Small intestine (tissue), 7 donors: ENCODE results near the gene BTNL9. TPM values are rescaled to one million over a fixed set of nuclear protein-coding genes. Genes with fewer than 3 reads are reported as not detected.

Source experiments
- DNase-seq, 2 donors: peaks; one replicate each; pipeline versions ENCODE4 v3.0.0 to v3.0.0-alpha.2; 2013
- FAIRE-seq: peaks from 2 replicates; lab custom pipeline; 2012; peaks lifted over from hg19 to GRCh38; lab: Jason Lieb, UNC
- H3K27ac ChIP-seq, 3 donors: one replicate each; pipeline ENCODE4 v1.5.1; 2013; ENCODE audit warnings: low read length in 2 of 3, mild to moderate bottlenecking in 2 of 3, control low read depth in 1 of 3, inconsistent platforms in 1 of 3, low read depth in 1 of 3, moderate library complexity in 1 of 3
- H3K27me3 ChIP-seq, 3 donors: one replicate each; pipeline ENCODE4 v1.6.1; 2013; ENCODE audit warnings: low read length in 3 of 3, inconsistent platforms in 1 of 3; ENCODE audit not compliant: control insufficient read depth in 3 of 3, insufficient read depth in 3 of 3
- H3K36me3 ChIP-seq, 3 donors: one replicate each; pipeline ENCODE4 v1.6.1; 2013; ENCODE audit warnings: low read length in 3 of 3, inconsistent platforms in 1 of 3, low read depth in 1 of 3, mild to moderate bottlenecking in 1 of 3, moderate library complexity in 1 of 3; ENCODE audit not compliant: control insufficient read depth in 3 of 3, insufficient read depth in 2 of 3
- H3K4me1 ChIP-seq, 3 donors: one replicate each; pipeline ENCODE4 v1.6.1; 2013; ENCODE audit warnings: low read length in 2 of 3, inconsistent platforms in 1 of 3, low read depth in 1 of 3, mild to moderate bottlenecking in 1 of 3, moderate library complexity in 1 of 3; ENCODE audit not compliant: control insufficient read depth in 3 of 3, insufficient read depth in 2 of 3
- H3K4me3 ChIP-seq, 3 donors: one replicate each; pipeline ENCODE4 v1.5.1; 2013; ENCODE audit warnings: low read length in 3 of 3, control low read depth in 1 of 3, inconsistent platforms in 1 of 3, low read depth in 1 of 3, mild to moderate bottlenecking in 1 of 3, moderate library complexity in 1 of 3
- H3K9me3 ChIP-seq, 2 donors: one replicate each; pipeline ENCODE4 v1.6.1; 2013; ENCODE audit warnings: low read depth in 1 of 2, low read length in 1 of 2; ENCODE audit not compliant: control insufficient read depth in 2 of 2, insufficient read depth in 1 of 2
- WGBS, 3 donors: extraction: QIAGEN DNeasy Blood & Tissue Kit; methylation state at CpG; one replicate each; pipeline ENCODE4 v1.1.7; 2013; 5-methylcytosine and 5-hydroxymethylcytosine counted together
- polyA plus RNA-seq, 4 donors: library from polyadenylated mRNA; stranded (reverse) in 3 of 4; unstranded in 1 of 4; fragments of 200-250 nt in 3 of 4; fragments of 120-200 nt in 1 of 4; gene quantifications; one replicate each; pipeline versions ENCODE4 v1.2.1 to v1.2.3, GENCODE V29; 2013
- donor health status: healthy with polysubstance abuse.
- donor health status: control.
- donor health status: control.
- donor health status: Bipolar disorder and iron deficiency.
- donor health status: healthy.

The BTNL9 gene
- polyA plus RNA-seq, 4 donors, result 0.27 to 6.5 (median 2.7) TPM

DNA sequence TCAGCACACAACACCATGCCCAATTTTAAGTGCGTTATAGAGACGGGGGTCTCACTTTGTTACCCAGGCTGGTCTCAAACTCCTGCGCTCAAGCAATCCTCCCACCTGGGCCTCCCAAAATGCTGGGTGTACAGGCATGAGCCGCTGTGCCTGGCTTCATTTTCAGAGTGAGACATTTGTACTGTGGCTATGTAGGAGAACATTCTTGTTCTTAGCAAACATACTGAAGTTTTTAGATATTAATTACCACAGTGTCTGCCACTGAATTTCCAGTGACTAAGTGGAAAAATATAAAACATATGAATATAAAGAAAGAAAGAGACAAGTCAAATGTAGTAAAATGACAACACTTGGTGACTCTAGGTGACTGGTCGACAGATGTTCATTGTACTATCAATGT lies 20.9 kb downstream of the BTNL9 start:
- Histone ChIP-seq H3K27ac (no peak overlapping the region), H3K9me3 (no peaks in the 10 kb centered on the region), H3K36me3 (no peaks in the 10 kb centered on the region), H3K4me1 (no peaks in the 10 kb centered on the region), H3K4me3 (no peak overlapping the region), H3K27me3 (peaks cover 5 to 55% (median 40%) of the 10 kb centered on the region in 3 donors)
- no peak for FAIRE-seq
- WGBS, 3 donors, result 82 to 91% (median 86%) methylated on average over 5 of the region's 5 CpGs
- DNase-seq, result no peak

DNA sequence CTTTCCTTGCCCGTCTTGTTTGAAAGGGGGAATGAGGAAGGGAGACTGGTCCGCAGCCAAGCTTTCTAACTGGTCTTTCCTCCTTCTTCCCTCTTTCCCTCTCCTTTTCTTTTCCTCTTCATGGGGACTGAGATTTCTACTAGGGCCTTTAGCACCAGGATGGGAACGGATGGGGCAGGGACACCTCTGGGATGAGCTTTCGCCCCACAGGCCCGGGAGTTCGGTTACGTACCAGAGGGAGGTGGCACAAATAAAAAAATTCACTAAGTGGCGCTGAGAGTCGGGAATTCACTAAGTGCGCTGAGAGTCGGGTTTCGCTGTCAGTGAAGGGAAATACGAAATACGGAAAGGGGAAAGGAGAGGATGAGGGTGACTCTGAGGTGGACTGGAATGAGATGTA lies 21.6 kb downstream of the BTNL9 start:
- WGBS, 3 donors, result 63 to 76% (median 74%) methylated on average over 14 of the region's 14 CpGs
- Histone ChIP-seq H3K9me3 (no peaks in the 10 kb centered on the region), H3K4me1 (no peaks in the 10 kb centered on the region), H3K27me3 (peaks cover 5 to 50% (median 38%) of the 10 kb centered on the region in 3 donors), H3K27ac (no peak overlapping the region), H3K36me3 (no peaks in the 10 kb centered on the region), H3K4me3 (no peak overlapping the region)
- FAIRE-seq (no peak), DNase-seq (no peak)

- Histone ChIP-seq H3K9me3 (no peaks in the 10 kb centered on the region), H3K36me3 (no peaks in the 10 kb centered on the region), H3K4me3 (no peak overlapping the region), H3K4me1 (no peaks in the 10 kb centered on the region), H3K27ac (no peak overlapping the region), H3K27me3 (peaks cover 5 to 46% (median 37%) of the 10 kb centered on the region in 3 donors)
- 84 to 91% (median 84%) methylated on average over 6 of the region's 6 CpGs for WGBS, 3 donors
- FAIRE-seq (no peak), DNase-seq (no peak)
These were observed 22.6 kb downstream of the BTNL9 start for GRCh38 chr5:181062631-181063030.

DNA sequence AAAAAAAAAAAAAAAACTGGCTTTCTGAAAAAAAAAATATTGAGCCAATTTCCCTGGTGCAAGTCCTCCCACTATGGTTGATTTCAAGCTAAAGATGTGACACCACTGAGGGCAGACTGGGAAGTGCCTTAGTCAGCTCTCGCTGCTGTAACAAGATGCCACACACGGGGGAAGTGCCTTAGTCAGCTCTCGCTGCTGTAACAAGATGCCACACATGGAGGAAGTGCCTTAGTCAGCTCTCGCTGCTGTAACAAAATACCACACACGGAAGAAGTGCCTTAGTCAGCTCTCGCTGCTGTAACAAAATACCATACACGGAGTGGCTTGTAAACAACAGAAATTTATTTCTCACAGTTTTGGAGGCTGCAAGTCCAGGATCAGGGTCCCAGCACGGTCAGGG lies 23.4 kb downstream of the BTNL9 start:
- no peaks in the 10 kb centered on the region for H3K36me3 ChIP-seq
- H3K27me3 ChIP-seq, result peaks cover 5 to 39% (median 29%) of the 10 kb centered on the region in 3 donors
- no peak overlapping the region for H3K27ac ChIP-seq
- FAIRE-seq (no peak), DNase-seq (no peak)
- 86 to 90% (median 87%) methylated on average over 8 of the region's 8 CpGs for whole genome bisulfite sequencing, 3 donors
- H3K9me3 ChIP-seq, result no peaks in the 10 kb centered on the region
- no peaks in the 10 kb centered on the region for H3K4me1 ChIP-seq
- H3K4me3 ChIP-seq, result no peak overlapping the region

DNA sequence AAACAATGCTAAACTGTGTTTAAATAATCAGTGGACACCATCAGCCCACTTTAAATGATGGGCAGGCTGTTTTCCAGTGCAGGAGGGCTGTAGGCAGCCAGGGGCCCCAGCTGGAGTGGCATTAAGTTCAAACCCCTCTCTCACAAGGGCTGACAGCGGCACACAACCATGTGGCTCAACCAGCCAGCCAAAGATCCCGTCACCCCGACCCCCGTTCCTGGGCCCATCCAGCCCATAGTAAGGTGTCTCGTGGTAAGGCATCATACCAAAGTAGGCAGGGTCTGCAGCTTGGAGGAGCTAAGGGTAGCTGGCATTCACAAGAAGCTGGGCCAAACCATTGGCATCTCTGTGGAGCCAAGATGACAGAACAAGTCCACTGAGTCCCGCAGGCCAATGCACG lies 24.9 kb downstream of the BTNL9 start:
- Histone ChIP-seq H3K36me3 (no peaks in the 10 kb centered on the region), H3K4me3 (no peak overlapping the region), H3K9me3 (no peaks in the 10 kb centered on the region), H3K27me3 (peaks cover 0 to 28% (median 22%) of the 10 kb centered on the region in 3 donors), H3K27ac (no peak overlapping the region), H3K4me1 (no peaks in the 10 kb centered on the region)
- FAIRE-seq (no peak), DNase-seq (no peak)
- WGBS, 3 donors, result 88 to 90% (median 89%) methylated on average over 7 of the region's 7 CpGs

DNA sequence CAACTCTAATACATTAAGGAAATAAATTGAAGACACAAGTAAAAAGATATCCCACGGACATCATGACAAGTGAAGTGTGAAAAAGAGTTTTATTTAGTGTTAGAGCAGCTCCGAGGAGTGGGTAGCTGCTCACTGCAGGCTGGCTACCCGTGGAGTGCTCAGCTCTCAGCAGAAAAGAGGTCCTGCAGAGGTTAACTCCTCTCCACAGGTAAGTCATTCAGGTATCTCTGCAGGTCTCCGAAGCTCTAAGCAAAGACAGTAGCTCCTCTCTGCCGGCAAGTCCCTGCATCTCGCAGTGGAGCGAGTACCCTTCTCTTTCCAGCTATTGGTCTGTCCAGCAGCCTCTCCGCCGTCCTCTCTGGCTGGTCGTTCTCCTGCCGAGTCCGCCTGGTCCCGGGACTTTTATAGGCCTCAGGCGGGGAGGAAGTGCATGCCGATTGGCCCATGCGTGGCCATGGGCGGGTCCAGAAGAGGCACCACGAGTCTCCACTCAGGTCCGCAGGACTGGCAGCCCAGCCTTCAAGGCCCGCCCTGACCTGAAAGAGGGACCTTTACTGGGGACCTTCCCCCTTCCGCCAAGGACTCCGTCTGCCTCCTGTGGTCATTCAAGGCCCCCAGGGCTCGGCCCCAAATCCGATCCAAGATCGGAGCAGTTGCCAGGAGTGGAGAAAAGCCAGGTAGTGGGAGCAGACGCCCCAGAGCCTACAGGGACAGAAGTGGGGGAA lies 29.9 kb downstream of the BTNL9 start:
- FAIRE-seq, result no peak
- Histone ChIP-seq H3K4me3 (no peak overlapping the region), H3K4me1 (no peaks in the 10 kb centered on the region), H3K36me3 (no peaks in the 10 kb centered on the region), H3K9me3 (peaks cover 0 to 11% of the 10 kb centered on the region in 2 donors), H3K27me3 (peaks cover 0 to 20% (median 9%) of the 10 kb centered on the region in 3 donors), H3K27ac (no peak overlapping the region)
- DNase-seq, result no peak
- 31 to 34% (median 33%) methylated on average over 26 of the region's 26 CpGs for WGBS, 3 donors

- WGBS, 3 donors, result 60 to 75% (median 61%) methylated on average over 13 to 14 of the region's 14 CpGs
- H3K9me3 ChIP-seq, result peaks cover 0 to 11% of the 10 kb centered on the region in 2 donors
- H3K27me3 ChIP-seq, result peaks cover 0 to 16% (median 9%) of the 10 kb centered on the region in 3 donors
- no peak overlapping the region for H3K4me3 ChIP-seq
- DNase-seq (no peak), FAIRE-seq (no peak)
- H3K27ac ChIP-seq, result no peak overlapping the region
- no peaks in the 10 kb centered on the region for H3K4me1 ChIP-seq
- no peaks in the 10 kb centered on the region for H3K36me3 ChIP-seq
These were observed 30.5 kb downstream of the BTNL9 start for GRCh38 chr5:181070523-181070922.

DNA sequence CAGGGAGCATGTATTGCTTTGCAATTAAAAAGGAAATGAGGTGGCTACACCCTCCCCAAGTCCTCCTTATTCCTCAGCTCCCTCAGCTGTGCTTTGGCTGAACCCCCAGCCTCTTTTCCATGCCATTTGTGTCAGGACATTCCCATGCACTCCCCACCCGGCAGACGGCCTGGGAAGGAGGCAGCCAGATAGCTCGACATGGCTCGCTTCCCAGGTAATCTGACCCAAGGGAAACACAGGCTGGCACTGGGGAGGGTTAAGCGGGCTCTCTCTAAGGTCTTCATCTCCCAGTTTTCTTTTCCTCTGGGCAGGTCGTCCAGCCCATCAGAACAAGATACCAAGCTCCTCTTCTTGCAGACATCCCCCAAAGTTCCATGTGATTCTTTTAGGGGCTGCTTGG lies 31.2 kb downstream of the BTNL9 start:
- no peak overlapping the region for H3K27ac ChIP-seq
- FAIRE-seq, result no peak
- WGBS, 3 donors, result 59 to 69% (median 63%) methylated on average over 6 of the region's 6 CpGs

More for the DNA sequence above, 31.2 kb downstream of the BTNL9 start:
- no peak for DNase-seq
- H3K27me3 ChIP-seq, result peaks cover 0 to 13% (median 9%) of the 10 kb centered on the region in 3 donors
- no peak overlapping the region for H3K4me3 ChIP-seq
- peaks cover 0 to 11% of the 10 kb centered on the region in 2 donors for H3K9me3 ChIP-seq
- H3K4me1 ChIP-seq, result no peaks in the 10 kb centered on the region
- no peaks in the 10 kb centered on the region for H3K36me3 ChIP-seq
